A673 (cell line): ENCODE data around the gene PLEKHG4. TPM values are rescaled to one million over a fixed set of nuclear protein-coding genes. Genes with fewer than 3 reads are reported as not detected.

ENCODE experiments used
- BruUV-seq: library from RNA; stranded (reverse); fragments of 400-500 nt; replicated peaks from 2 replicates; lab custom pipeline; 2021; lab: Mats Ljungman, UMichigan
- CTCF ChIA-PET: fragments of 300-600 bp; sonication (Branson Sonifier 250); formaldehyde crosslinking; loops from one replicate; lab custom pipeline; 2022; ENCODE audit warnings: antibody characterized with exemption; lab: Charles Lee
- POLR2A ChIA-PET: fragments of 300-600 bp; sonication (Branson Sonifier 250); formaldehyde crosslinking; loops from one replicate; lab custom pipeline; 2022; ENCODE audit warnings: antibody characterized with exemption; ENCODE audit not compliant: low non-redundant PET; lab: Charles Lee
- DNase-seq: peaks from one replicate; pipeline ENCODE4 v3.0.0-alpha.2; 2015; ENCODE audit warnings: low spot score
- H3K27ac ChIP-seq: fragments of 200-600 bp; sonication (generic); 2 replicates; pipeline ENCODE4 v1.5.1; 2016; ENCODE audit warnings: mixed run types, low read depth, mild to moderate bottlenecking, mixed read lengths, antibody characterized with exemption, low read length; ENCODE audit not compliant: poor library complexity, severe bottlenecking
- H3K27me3 ChIP-seq: fragments of 200-600 bp; sonication (generic); replicated peaks from 2 replicates; pipeline ENCODE4 v1.6.1; 2017; ENCODE audit warnings: mixed run types, low read depth, mild to moderate bottlenecking, mixed read lengths, antibody characterized with exemption, low read length; ENCODE audit not compliant: insufficient read depth, poor library complexity
- H3K36me3 ChIP-seq: fragments of 200-600 bp; sonication (generic); 2 replicates; pipeline ENCODE4 v1.6.1; 2016; ENCODE audit warnings: mixed run types, mild to moderate bottlenecking, mixed read lengths, antibody characterized with exemption, low read length; ENCODE audit not compliant: insufficient read depth, poor library complexity, severe bottlenecking
- H3K4me1 ChIP-seq: fragments of 200-600 bp; sonication (generic); 2 replicates; pipeline ENCODE4 v1.6.1; 2017; ENCODE audit warnings: mixed run types, mild to moderate bottlenecking, mixed read lengths, antibody characterized with exemption, low read length; ENCODE audit not compliant: insufficient read depth, poor library complexity, severe bottlenecking
- H3K4me3 ChIP-seq: fragments of 200-600 bp; sonication (generic); 2 replicates; pipeline ENCODE4 v1.5.1; 2016; ENCODE audit warnings: low read depth, mixed run types, mild to moderate bottlenecking, mixed read lengths, low read length; ENCODE audit not compliant: poor library complexity, severe bottlenecking
- H3K9me3 ChIP-seq: fragments of 200-600 bp; sonication (generic); 2 replicates; pipeline ENCODE4 v1.6.1; 2016; ENCODE audit warnings: mixed run types, low read depth, mild to moderate bottlenecking, mixed read lengths, antibody characterized with exemption, low read length; ENCODE audit not compliant: poor library complexity, severe bottlenecking
- EZH2 ChIP-seq: fragments of 200-600 bp; sonication (generic); IDR thresholded peaks from 2 replicates; pipeline ENCODE4 v1.6.1; 2017; ENCODE audit warnings: borderline replicate concordance, low read depth, mild to moderate bottlenecking, mixed read lengths, antibody characterized with exemption, low read length; ENCODE audit not compliant: poor library complexity, severe bottlenecking
- intact Hi-C: fragments of 100-400 bp; cut with micrococcal nuclease; formaldehyde crosslinking; loops from one replicate; pipeline ENCODE4 v1.10.0; 2022; ENCODE audit not compliant: unreplicated experiment
- total RNA-seq: library from RNA; stranded (reverse); gene quantifications from 2 replicates; pipeline ENCODE4 v1.2.3, GENCODE V29; 2021
- TF ChIP-seq, protein P1 (sequence below): fragments of 300-800, 200-600 bp; sonication (generic); conservative IDR thresholded peaks from 2 replicates; pipeline ENCODE4 v1.5.1; 2017; ENCODE audit warnings: low read depth, mild to moderate bottlenecking, antibody characterized with exemption, low read length, moderate library complexity, mixed read lengths

PLEKHG4 gene
- total RNA-seq, 1 experiment from 2014 or later: 5.8 TPM

DNA sequence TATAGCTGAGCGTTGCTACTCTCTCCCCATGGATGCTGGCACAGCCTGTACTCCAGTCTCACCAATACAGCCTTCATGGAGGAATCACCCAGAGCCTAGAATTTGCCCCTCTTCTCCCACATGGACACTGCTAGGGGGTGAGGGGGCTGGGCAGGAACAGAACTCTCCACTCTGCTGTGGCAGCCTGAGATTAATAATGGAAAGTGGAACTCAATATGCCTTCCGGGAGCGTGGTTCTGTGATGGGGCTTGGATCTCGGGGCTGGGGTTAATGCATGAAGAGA, 29.3 kb upstream of the PLEKHG4 start:
- Histone ChIP-seq H3K4me1 (peaks cover 37% of the 10 kb centered on the region), H3K27ac (no peak overlapping the region), H3K4me3 (no peak overlapping the region), H3K9me3 (no peaks in the 10 kb centered on the region), H3K27me3 (no peaks in the 10 kb centered on the region), H3K36me3 (no peaks in the 10 kb centered on the region)
- ChIA-PET POLR2A (no interaction called here), CTCF (interaction anchor here (0.6 kb wide), 1 partner anchor 24 kb away, joined by 3 read pairs; no protein-coding TSS in a partner anchor)
- BruUV-seq: no TSS peak
- no peak for DNase-seq
- TF ChIP-seq, protein P1, sequence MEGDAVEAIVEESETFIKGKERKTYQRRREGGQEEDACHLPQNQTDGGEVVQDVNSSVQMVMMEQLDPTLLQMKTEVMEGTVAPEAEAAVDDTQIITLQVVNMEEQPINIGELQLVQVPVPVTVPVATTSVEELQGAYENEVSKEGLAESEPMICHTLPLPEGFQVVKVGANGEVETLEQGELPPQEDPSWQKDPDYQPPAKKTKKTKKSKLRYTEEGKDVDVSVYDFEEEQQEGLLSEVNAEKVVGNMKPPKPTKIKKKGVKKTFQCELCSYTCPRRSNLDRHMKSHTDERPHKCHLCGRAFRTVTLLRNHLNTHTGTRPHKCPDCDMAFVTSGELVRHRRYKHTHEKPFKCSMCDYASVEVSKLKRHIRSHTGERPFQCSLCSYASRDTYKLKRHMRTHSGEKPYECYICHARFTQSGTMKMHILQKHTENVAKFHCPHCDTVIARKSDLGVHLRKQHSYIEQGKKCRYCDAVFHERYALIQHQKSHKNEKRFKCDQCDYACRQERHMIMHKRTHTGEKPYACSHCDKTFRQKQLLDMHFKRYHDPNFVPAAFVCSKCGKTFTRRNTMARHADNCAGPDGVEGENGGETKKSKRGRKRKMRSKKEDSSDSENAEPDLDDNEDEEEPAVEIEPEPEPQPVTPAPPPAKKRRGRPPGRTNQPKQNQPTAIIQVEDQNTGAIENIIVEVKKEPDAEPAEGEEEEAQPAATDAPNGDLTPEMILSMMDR: no peak
- TF ChIP-seq EZH2: no peak
- intact Hi-C loops: no loop called here

DNA sequence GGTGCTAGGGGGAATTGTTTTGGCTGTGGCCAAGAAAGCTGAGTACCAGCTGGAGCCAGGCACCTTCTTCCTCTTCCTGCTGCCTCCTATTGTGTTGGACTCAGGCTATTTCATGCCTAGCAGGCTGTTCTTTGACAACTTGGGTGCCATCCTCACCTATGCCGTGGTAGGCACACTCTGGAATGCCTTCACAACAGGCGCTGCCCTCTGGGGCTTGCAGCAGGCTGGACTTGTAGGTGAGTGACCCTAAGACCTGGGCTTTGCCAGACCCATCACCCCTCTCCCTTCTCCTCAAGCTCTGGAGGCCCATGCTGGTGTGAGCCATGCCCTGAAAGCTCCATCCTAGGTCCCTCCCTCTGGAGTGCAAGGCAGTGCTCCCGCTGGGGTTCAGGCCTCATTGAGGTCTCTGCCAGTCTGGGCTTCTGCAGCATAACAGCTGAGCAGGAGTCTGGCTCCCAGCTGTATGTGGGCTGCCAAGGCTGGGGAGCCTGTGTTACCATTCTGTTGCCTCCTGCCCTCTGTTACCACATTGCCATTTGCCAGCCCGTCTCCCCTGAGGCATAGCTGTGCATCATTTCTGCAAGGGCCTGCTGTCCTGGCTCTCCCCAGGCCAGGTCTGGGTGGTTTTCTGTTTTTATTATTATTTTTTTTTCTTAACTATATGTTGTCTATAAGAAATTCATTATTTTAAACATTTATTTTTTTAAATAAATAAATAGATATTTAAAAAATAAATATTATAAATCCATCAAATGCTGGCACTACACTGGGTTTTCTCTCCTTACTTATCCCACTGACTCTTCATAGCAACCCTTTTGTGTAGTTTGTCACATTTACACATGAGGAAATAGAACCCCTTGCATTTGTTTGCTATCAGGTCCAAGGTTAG, 26.5 kb upstream of the PLEKHG4 start:
- no TSS peak for BruUV-seq
- no peaks in the 10 kb centered on the region for H3K36me3 ChIP-seq
- POLR2A ChIA-PET: no interaction called here
- no peak for DNase-seq
- intact Hi-C loops: no loop called here
- no peak overlapping the region for H3K4me3 ChIP-seq
- H3K4me1 ChIP-seq: peaks cover 22% of the 10 kb centered on the region
- CTCF ChIA-PET: no interaction called here
- no peak overlapping the region for H3K27ac ChIP-seq
- no peaks in the 10 kb centered on the region for H3K27me3 ChIP-seq
- no peak for TF ChIP-seq EZH2
- TF ChIP-seq, protein P1: no peak
- no peaks in the 10 kb centered on the region for H3K9me3 ChIP-seq

DNA sequence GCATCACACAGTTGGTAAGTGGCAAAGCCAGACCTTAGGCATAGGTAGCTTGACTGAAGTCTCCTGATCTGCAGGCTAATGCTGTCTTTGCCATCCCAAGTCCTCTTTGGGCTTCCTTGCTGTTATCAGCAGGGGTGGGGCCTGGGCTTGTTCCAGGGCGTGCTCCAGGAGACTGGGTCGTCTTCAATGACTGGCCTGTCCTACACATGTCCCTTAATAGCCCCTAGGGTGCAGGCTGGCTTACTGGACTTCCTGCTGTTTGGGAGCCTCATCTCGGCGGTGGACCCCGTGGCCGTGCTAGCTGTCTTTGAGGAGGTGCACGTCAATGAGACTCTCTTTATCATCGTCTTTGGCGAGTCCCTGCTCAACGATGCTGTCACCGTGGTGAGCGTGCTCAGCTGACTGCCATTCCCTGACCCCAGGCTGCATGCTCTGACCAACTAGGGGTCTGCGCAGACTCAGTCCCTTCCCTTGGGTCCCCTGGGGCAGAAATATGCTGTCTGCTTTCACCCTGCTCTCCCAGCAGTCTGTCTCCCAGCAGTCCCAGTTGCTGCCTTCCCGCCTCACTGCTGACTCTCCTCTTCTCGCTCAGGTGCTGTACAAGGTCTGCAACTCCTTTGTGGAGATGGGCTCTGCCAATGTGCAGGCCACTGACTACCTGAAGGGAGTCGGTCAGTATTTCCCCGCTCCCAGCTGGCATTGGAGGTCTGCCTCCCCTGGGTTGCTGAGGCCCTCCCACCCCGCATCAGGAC, 24.4 kb upstream of the PLEKHG4 start:
- no peak for DNase-seq
- no TSS peak for BruUV-seq
- H3K4me3 ChIP-seq: no peak overlapping the region
- no peaks in the 10 kb centered on the region for H3K36me3 ChIP-seq
- ChIA-PET POLR2A (no interaction called here), CTCF (no interaction called here)
- peaks cover 2% of the 10 kb centered on the region for H3K4me1 ChIP-seq
- no peaks in the 10 kb centered on the region for H3K9me3 ChIP-seq
- TF ChIP-seq EZH2: no peak
- TF ChIP-seq, protein P1: no peak
- no peaks in the 10 kb centered on the region for H3K27me3 ChIP-seq
- no peak overlapping the region for H3K27ac ChIP-seq
- intact Hi-C loops: no loop called here
